Subcutaneous abdominal adipose tissue (tissue), 5 donors: Measurements from ENCODE around the gene BUB1B.

Experiments
- H3K27ac ChIP-seq: one replicate; pipeline ENCODE4 v1.7.0; 2013; ENCODE audit warnings: low read depth, mild to moderate bottlenecking, inconsistent platforms, low read length, moderate library complexity
- H3K27me3 ChIP-seq, 5 donors: one replicate each; pipeline ENCODE4 v1.7.0; 2013; ENCODE audit warnings: low read length in 5 of 5, inconsistent platforms in 1 of 5; ENCODE audit not compliant: control insufficient read depth in 5 of 5, insufficient read depth in 4 of 5
- H3K36me3 ChIP-seq, 5 donors: one replicate each; pipeline ENCODE4 v1.7.0; 2013; ENCODE audit warnings: low read length in 5 of 5; ENCODE audit not compliant: control insufficient read depth in 5 of 5, insufficient read depth in 5 of 5
- H3K4me1 ChIP-seq, 5 donors: one replicate each; pipeline ENCODE4 v1.7.0; 2013; ENCODE audit warnings: low read length in 5 of 5, mild to moderate bottlenecking in 3 of 5, moderate library complexity in 1 of 5; ENCODE audit not compliant: control insufficient read depth in 5 of 5, insufficient read depth in 5 of 5
- H3K4me3 ChIP-seq, 5 donors: one replicate each; pipeline ENCODE4 v1.7.0; 2013; ENCODE audit warnings: low read length in 5 of 5, low read depth in 1 of 5
- H3K9ac ChIP-seq, 5 donors: one replicate each; pipeline ENCODE4 v1.7.0; 2013; ENCODE audit warnings: low read length in 5 of 5, mild to moderate bottlenecking in 4 of 5, moderate library complexity in 3 of 5
- H3K9me3 ChIP-seq, 5 donors: one replicate each; pipeline ENCODE4 v1.7.0; 2013; ENCODE audit warnings: low read length in 5 of 5; ENCODE audit not compliant: control insufficient read depth in 5 of 5
- donor health status: healthy.
- donor health status: healthy.
- donor health status: healthy.
- donor health status: healthy.
- donor health status: healthy.

Gene BUB1B

GRCh38 chr15:40175160-40175559 is 14.3 kb downstream of the BUB1B start:
- no peak overlapping the region for H3K4me3 ChIP-seq
- H3K36me3 ChIP-seq = no peaks in the 10 kb centered on the region
- H3K4me1 ChIP-seq = no peaks in the 10 kb centered on the region
- no peak overlapping the region for H3K9ac ChIP-seq
- H3K9me3 ChIP-seq = no peaks in the 10 kb centered on the region
- no peaks in the 10 kb centered on the region for H3K27me3 ChIP-seq
- no peak overlapping the region for H3K27ac ChIP-seq

GRCh38 chr15:40182358-40183029 is 21.6 kb downstream of the BUB1B start:
- H3K27me3 ChIP-seq = no peaks in the 10 kb centered on the region
- H3K9ac ChIP-seq = peak overlapping the region in 1 of 5 donors; percentile 18
- no peak overlapping the region for H3K4me3 ChIP-seq
- no peak overlapping the region for H3K27ac ChIP-seq
- no peaks in the 10 kb centered on the region for H3K9me3 ChIP-seq
- no peaks in the 10 kb centered on the region for H3K4me1 ChIP-seq
- no peaks in the 10 kb centered on the region for H3K36me3 ChIP-seq

GRCh38 chr15:40183636-40184463 is 23.0 kb downstream of the BUB1B start:
- no peaks in the 10 kb centered on the region for H3K27me3 ChIP-seq
- H3K4me1 ChIP-seq = no peaks in the 10 kb centered on the region
- no peak overlapping the region for H3K4me3 ChIP-seq
- no peak overlapping the region for H3K9ac ChIP-seq
- H3K27ac ChIP-seq = no peak overlapping the region
- H3K36me3 ChIP-seq = no peaks in the 10 kb centered on the region
- no peaks in the 10 kb centered on the region for H3K9me3 ChIP-seq

DNA sequence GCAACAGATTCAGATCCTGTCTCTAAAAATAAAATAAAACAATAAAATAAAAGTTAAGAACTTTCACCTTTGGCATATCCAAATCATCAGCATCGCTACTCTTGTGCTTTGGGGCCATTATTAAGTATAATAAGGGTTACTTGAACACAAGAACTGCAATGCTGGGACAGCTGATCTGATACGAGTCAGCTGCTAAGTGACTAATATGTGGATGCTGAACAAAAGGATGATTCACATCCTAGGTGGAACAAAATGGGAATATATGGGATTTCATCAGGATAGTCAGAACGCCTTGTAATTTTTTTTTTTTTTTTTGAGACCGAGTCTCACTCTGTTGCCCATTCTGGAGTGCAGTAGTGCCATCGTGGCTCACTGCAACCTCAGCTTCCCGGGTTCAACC is 29.7 kb downstream of the BUB1B start:
- no peaks in the 10 kb centered on the region for H3K36me3 ChIP-seq
- H3K27me3 ChIP-seq = no peaks in the 10 kb centered on the region
- no peak overlapping the region for H3K4me3 ChIP-seq
- no peaks in the 10 kb centered on the region for H3K9me3 ChIP-seq
- no peak overlapping the region for H3K27ac ChIP-seq
- H3K4me1 ChIP-seq = no peaks in the 10 kb centered on the region
- no peak overlapping the region for H3K9ac ChIP-seq

- Histone ChIP-seq H3K4me3 (no peak overlapping the region), H3K27ac (no peak overlapping the region), H3K27me3 (no peaks in the 10 kb centered on the region), H3K36me3 (no peaks in the 10 kb centered on the region), H3K9me3 (no peaks in the 10 kb centered on the region), H3K4me1 (no peaks in the 10 kb centered on the region), H3K9ac (no peak overlapping the region)
Measured at GRCh38 chr15:40192942-40193341, 32.1 kb downstream of the BUB1B start.

DNA sequence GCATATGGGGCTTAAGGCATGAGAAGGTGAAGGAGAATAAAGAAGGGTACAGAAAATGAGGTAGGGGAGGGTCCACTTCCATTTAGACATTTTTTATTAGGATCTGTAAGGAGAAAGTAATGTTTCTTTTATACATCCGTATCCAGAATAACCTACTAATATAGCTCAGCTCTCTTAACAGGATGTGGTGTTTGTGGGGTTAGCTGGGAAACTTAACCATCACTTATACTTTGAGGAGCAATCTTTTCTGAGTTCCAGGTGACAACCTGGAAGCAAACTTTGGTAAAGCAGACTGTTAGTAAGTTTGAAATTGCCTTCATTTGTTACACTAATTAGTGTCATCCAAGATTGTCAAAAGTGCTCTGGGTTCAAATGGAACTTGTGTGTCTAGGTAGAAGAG is 36.6 kb downstream of the BUB1B start:
- Histone ChIP-seq H3K9me3 (no peaks in the 10 kb centered on the region), H3K4me3 (no peak overlapping the region), H3K4me1 (no peaks in the 10 kb centered on the region), H3K36me3 (no peaks in the 10 kb centered on the region), H3K9ac (no peak overlapping the region), H3K27me3 (no peaks in the 10 kb centered on the region), H3K27ac (no peak overlapping the region)

- Histone ChIP-seq H3K36me3 (no peaks in the 10 kb centered on the region), H3K27ac (no peak overlapping the region), H3K27me3 (no peaks in the 10 kb centered on the region), H3K4me1 (no peaks in the 10 kb centered on the region), H3K9me3 (no peaks in the 10 kb centered on the region), H3K9ac (no peak overlapping the region), H3K4me3 (no peak overlapping the region)
Measured at GRCh38 chr15:40198355-40199085, 37.7 kb downstream of the BUB1B start.

DNA sequence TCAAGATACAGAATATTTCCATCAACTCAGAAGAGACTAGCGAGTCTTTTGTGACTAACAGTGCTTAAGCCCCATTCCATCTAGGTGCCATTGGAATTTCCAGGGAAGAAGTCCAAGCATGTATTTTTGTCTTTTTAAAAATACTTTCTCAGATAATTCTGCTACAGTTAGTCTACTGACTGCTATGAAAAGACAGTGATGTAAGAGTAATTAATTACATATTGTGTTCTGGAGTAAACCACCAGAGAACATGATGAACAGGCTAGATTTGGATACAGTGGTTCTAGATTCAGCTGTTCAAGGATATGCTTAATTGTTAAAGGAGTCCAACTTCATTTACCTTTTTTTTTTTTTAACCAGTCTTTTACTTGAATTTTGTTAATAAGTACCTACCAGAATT is 43.2 kb downstream of the BUB1B start:
- Histone ChIP-seq H3K9me3 (no peaks in the 10 kb centered on the region), H3K36me3 (no peaks in the 10 kb centered on the region), H3K4me3 (no peak overlapping the region), H3K9ac (no peak overlapping the region), H3K27me3 (no peaks in the 10 kb centered on the region), H3K27ac (no peak overlapping the region), H3K4me1 (no peaks in the 10 kb centered on the region)

- no peak overlapping the region for H3K27ac ChIP-seq
- H3K4me3 ChIP-seq = no peak overlapping the region
- H3K4me1 ChIP-seq = peaks cover 0 to 2% (median 0%) of the 10 kb centered on the region in 5 donors
- H3K36me3 ChIP-seq = no peaks in the 10 kb centered on the region
- H3K9me3 ChIP-seq = no peaks in the 10 kb centered on the region
- H3K9ac ChIP-seq = no peak overlapping the region
- no peaks in the 10 kb centered on the region for H3K27me3 ChIP-seq
Measured at GRCh38 chr15:40217166-40217824, 56.4 kb downstream of the BUB1B start.
